Tibial nerve (tissue), 4 donors: ENCODE results near the gene PAK1. TPM values are rescaled to one million over a fixed set of nuclear protein-coding genes. Genes with fewer than 3 reads are reported as not detected.

Experiments used
- DNase-seq, 2 donors: peaks; one replicate each; pipeline ENCODE4 v3.0.0-alpha.2; 2019; ENCODE audit warnings: low spot score in 2 of 2
- H3K27ac ChIP-seq, 4 donors: fragments of 200-600 bp; sonication (generic) in 3 of 4; one replicate each; pipeline ENCODE4 v1.5.1; 2017 to 2019; ENCODE audit warnings: mild to moderate bottlenecking in 1 of 4
- H3K27me3 ChIP-seq, 2 donors: fragments of 200-600 bp; sonication (generic) in 1 of 2; one replicate each; pipeline versions ENCODE4 v1.5.1 to v1.6.0; 2017 to 2019
- H3K36me3 ChIP-seq, 3 donors: fragments of 200-600 bp; sonication (generic); one replicate each; pipeline ENCODE4 v1.5.1; 2018 to 2019
- H3K4me1 ChIP-seq, 4 donors: fragments of 200-600 bp; sonication (generic) in 3 of 4; one replicate each; pipeline ENCODE4 v1.5.1; 2017 to 2019
- H3K4me3 ChIP-seq, 4 donors: fragments of 200-600 bp; sonication (generic) in 3 of 4; one replicate each; pipeline ENCODE4 v1.5.1; 2017 to 2019; ENCODE audit warnings: mild to moderate bottlenecking in 1 of 4, moderate library complexity in 1 of 4
- H3K9me3 ChIP-seq, 4 donors: fragments of 200-600 bp; sonication (generic) in 3 of 4; one replicate each; pipeline ENCODE4 v1.5.1; 2017 to 2019
- EP300 ChIP-seq, 2 donors: sonication (generic); formaldehyde crosslinking; IDR thresholded peaks; one replicate each; pipeline ENCODE4 v1.6.1; 2017; ENCODE audit warnings: antibody characterized with exemption in 2 of 2, mild to moderate bottlenecking in 1 of 2
- POLR2A ChIP-seq, 2 donors: fragments of 450-650 bp; IDR thresholded peaks; one replicate each; pipeline ENCODE4 v1.6.1; 2017; ENCODE audit warnings: antibody characterized with exemption in 2 of 2, mild to moderate bottlenecking in 2 of 2, moderate library complexity in 2 of 2
- WGBS, 2 donors: methylation state at CpG; one replicate each; pipeline ENCODE4 v1.1.5; 2018; 5-methylcytosine and 5-hydroxymethylcytosine counted together
- total RNA-seq, 4 donors: library from RNA; depleted of rRNA; stranded (reverse); fragments of >200 nt; gene quantifications; one replicate each; pipeline ENCODE4 v1.1.0, GENCODE V29; 2016
- TF ChIP-seq, protein P1 (sequence below), 5 experiments: fragments of 200-600 bp in 3 of 5; fragments of 450-650 bp in 2 of 5; sonication (generic) in 3 of 5; IDR thresholded peaks; one replicate each; pipeline ENCODE4 v1.5.1; 2016 to 2019; ENCODE audit warnings: antibody characterized with exemption in 5 of 5, mild to moderate bottlenecking in 3 of 5, moderate library complexity in 2 of 5

PAK1 gene
- total RNA-seq, 4 donors from 2014 or later = 13.9 to 28.5 (median 25.4) TPM

DNA sequence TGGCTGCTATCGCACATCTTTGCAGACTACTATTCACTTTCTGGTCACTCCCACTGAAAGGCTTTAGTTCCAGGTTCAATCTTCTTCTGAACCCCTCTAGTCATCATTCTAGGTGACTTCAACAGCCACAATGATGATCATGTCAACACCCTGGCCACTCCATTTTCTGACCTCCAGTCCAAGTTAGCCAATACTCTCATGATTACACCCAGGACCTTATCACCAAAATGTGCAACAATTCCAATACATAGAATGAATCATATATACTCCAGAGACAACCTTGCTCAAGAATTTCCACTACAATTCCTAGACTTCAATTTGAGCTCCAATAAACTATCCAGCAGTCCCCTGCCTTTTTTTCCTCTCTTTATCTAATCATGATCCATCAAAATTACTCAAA, 70.7 kb downstream of the PAK1 start:
- H3K27ac ChIP-seq = no peak overlapping the region
- WGBS, 2 donors = 95 to 97% methylated on average over 1 of the region's 1 CpG
- peaks cover 0 to 4% (median 0%) of the 10 kb centered on the region in 4 donors for H3K4me1 ChIP-seq
- no peak for DNase-seq
- H3K4me3 ChIP-seq = no peak overlapping the region
- TF ChIP-seq, protein P1, sequence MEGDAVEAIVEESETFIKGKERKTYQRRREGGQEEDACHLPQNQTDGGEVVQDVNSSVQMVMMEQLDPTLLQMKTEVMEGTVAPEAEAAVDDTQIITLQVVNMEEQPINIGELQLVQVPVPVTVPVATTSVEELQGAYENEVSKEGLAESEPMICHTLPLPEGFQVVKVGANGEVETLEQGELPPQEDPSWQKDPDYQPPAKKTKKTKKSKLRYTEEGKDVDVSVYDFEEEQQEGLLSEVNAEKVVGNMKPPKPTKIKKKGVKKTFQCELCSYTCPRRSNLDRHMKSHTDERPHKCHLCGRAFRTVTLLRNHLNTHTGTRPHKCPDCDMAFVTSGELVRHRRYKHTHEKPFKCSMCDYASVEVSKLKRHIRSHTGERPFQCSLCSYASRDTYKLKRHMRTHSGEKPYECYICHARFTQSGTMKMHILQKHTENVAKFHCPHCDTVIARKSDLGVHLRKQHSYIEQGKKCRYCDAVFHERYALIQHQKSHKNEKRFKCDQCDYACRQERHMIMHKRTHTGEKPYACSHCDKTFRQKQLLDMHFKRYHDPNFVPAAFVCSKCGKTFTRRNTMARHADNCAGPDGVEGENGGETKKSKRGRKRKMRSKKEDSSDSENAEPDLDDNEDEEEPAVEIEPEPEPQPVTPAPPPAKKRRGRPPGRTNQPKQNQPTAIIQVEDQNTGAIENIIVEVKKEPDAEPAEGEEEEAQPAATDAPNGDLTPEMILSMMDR (IDR thresholded peaks at IDR 0.05) = no peak
- TF ChIP-seq EP300 (IDR thresholded peaks at IDR 0.05) = no peak
- TF ChIP-seq POLR2A (IDR thresholded peaks at IDR 0.05) = no peak
- no peaks in the 10 kb centered on the region for H3K36me3 ChIP-seq
- no peaks in the 10 kb centered on the region for H3K9me3 ChIP-seq
- H3K27me3 ChIP-seq = no peaks in the 10 kb centered on the region

DNA sequence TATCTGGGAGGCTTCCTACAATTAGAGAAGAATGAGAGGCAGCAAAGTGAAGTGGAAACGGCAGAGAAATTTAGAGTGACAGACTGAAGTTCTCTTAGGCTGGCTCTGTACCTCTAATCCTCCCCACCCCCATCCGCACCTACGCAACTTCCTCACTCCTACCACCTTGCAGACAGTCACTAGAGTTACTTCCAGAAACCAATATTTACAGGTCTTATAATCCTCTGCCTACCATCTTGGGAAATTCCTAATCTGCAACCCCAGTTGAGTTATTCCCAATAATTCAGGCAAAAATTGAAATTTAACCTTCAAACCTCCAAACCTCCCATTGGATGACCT, 71.7 kb downstream of the PAK1 start:
- DNase-seq = no peak
- Histone ChIP-seq H3K36me3 (no peaks in the 10 kb centered on the region), H3K27me3 (no peaks in the 10 kb centered on the region), H3K9me3 (no peaks in the 10 kb centered on the region), H3K4me3 (no peak overlapping the region), H3K27ac (no peak overlapping the region), H3K4me1 (no peaks in the 10 kb centered on the region)
- 80 to 83% methylated on average over 3 of the region's 3 CpGs for WGBS, 2 donors
- TF ChIP-seq POLR2A (IDR thresholded peaks at IDR 0.05) (no peak), EP300 (IDR thresholded peaks at IDR 0.05) (no peak)
- TF ChIP-seq, protein P1 (IDR thresholded peaks at IDR 0.05) = no peak

DNA sequence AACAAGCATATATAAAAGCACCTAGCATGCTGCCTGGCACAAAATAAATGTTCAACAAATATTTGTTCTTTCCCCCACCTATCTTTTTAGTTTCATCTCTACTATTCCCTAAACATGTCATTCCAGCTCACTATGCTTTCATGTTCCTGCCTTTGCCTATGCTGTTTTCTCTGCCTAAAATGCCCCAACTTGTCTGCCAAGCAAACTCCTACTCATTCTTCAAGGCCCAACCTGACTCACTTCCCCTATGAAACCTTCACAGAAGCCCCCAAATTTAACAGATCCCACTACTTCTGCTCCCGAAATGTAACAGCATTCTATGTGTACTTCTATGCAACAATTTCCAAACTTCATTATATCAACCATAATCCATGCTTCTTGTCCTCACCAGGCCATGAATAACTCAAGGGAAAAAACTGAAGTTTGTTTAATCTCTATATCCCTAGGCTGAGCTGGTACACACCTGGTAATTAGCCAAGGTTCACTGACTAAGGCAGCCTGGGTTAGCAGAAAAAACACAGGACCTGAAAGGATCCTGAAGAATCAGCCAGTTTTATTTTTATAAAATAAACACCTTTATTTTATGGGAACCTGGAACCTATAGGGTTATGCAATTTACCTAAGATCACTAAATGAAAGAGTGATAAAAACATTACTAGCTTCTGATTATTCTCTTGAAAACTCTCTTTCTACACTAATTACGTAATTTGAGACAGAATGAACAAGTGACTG, 72.2 kb downstream of the PAK1 start:
- H3K4me1 ChIP-seq = no peaks in the 10 kb centered on the region
- no peak overlapping the region for H3K27ac ChIP-seq
- no peaks in the 10 kb centered on the region for H3K27me3 ChIP-seq
- no peaks in the 10 kb centered on the region for H3K9me3 ChIP-seq
- no peak overlapping the region for H3K4me3 ChIP-seq
- WGBS, 2 donors = 93 to 94% methylated on average over 2 of the region's 2 CpGs
- H3K36me3 ChIP-seq = no peaks in the 10 kb centered on the region
- no peak for DNase-seq
- no peak for TF ChIP-seq EP300 (IDR thresholded peaks at IDR 0.05)
- TF ChIP-seq, protein P1 (IDR thresholded peaks at IDR 0.05) = no peak

DNA sequence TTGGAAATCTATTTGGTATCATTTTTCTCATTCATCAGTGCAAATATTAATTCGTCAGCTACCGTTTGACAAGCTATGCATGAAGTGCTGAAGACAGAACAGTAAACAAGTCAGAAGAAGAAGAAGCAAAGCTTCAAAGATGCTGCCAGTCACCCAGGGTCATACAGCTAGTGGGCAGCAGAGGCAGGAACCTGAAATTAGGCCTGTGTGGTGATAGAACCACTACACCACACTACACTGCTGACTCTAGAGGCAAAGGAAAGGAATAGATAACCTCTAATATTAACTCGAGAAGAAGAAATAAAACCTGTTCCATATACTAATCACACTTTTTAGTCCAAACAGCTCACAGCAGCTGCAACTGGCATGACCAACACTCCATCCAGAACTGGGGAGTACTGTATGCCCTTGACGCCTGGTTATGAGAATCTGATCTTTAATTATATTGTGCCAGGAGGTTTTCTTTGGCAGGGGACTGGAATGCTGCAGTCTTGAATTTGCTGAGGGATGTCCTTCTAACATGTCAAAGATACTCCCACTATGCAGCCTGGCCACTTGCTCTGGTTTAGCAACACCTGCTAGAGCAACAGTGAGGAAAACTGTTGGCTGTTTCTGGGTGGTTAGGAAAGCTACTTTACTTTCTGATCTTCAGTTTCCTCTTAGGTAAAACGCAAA, 73.0 kb downstream of the PAK1 start:
- Histone ChIP-seq H3K36me3 (no peaks in the 10 kb centered on the region), H3K4me3 (no peak overlapping the region), H3K9me3 (no peaks in the 10 kb centered on the region), H3K4me1 (no peaks in the 10 kb centered on the region), H3K27me3 (no peaks in the 10 kb centered on the region), H3K27ac (no peak overlapping the region)
- TF ChIP-seq POLR2A (IDR thresholded peaks at IDR 0.05) (no peak), EP300 (IDR thresholded peaks at IDR 0.05) (no peak)
- TF ChIP-seq, protein P1 (IDR thresholded peaks at IDR 0.05) = no peak
- DNase-seq = no peak
- 88 to 90% methylated on average over 5 of the region's 5 CpGs for WGBS, 2 donors

DNA sequence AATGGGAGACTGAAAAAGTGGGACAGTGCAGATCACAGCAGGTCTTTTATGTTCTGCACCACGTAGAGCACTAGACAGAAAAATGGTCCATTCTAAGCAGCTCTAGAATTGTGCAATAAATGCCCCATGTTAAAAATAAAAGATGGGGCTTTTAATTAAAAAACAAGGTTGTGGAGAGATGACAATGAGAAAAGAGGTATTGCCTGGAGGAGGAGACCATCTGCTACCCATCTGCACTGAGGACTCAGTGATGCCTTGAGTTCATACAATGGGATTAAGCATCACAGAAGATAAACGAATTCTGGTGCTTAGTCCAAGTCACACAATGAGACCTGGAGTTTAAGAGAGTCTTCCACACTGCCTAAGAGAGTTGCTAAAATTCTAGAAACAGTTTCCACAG, 73.6 kb downstream of the PAK1 start:
- Histone ChIP-seq H3K27me3 (no peaks in the 10 kb centered on the region), H3K36me3 (no peaks in the 10 kb centered on the region), H3K9me3 (no peaks in the 10 kb centered on the region), H3K27ac (no peak overlapping the region), H3K4me3 (no peak overlapping the region), H3K4me1 (no peaks in the 10 kb centered on the region)
- DNase-seq = no peak
- WGBS, 2 donors = 53 to 73% methylated on average over 2 of the region's 2 CpGs
- TF ChIP-seq, protein P1 (IDR thresholded peaks at IDR 0.05) = no peak
- TF ChIP-seq POLR2A (IDR thresholded peaks at IDR 0.05) = no peak
- TF ChIP-seq EP300 (IDR thresholded peaks at IDR 0.05) = no peak
